Omental fat pad (tissue), 4 donors: Measurements from ENCODE around the gene RIPOR2. TPM values are rescaled to one million over a fixed set of nuclear protein-coding genes. Genes with fewer than 3 reads are reported as not detected.
"Not testable (repeated sequence)": the region's sequence is repeated elsewhere in the genome, so short reads cannot be mapped to it uniquely, and the experiment has no call there.

Experiments used
- ATAC-seq: fragments of 150-250 bp; one replicate; pipeline ENCODE4 v1.9.1; 2016; ENCODE audit warnings: mild to moderate bottlenecking, moderate library complexity; ENCODE audit not compliant: low FRiP score
- DNase-seq: peaks from one replicate; pipeline ENCODE4 v3.0.0-alpha.2; 2019; ENCODE audit warnings: low spot score
- CTCF ChIP-seq, 3 donors: fragments of 450-650 bp; IDR thresholded peaks; one replicate each; pipeline ENCODE4 v1.5.1; 2016 to 2017; ENCODE audit warnings: antibody characterized with exemption in 3 of 3, mild to moderate bottlenecking in 3 of 3, moderate library complexity in 2 of 3
- total RNA-seq, 4 donors: library from RNA; depleted of rRNA; stranded (reverse); fragments of >200 nt; gene quantifications; one replicate each; pipeline ENCODE4 v1.1.0, GENCODE V29; 2016

RIPOR2 gene
- total RNA-seq, 4 donors from 2014 or later: 13.9 to 75.0 (median 15.0) TPM

DNA sequence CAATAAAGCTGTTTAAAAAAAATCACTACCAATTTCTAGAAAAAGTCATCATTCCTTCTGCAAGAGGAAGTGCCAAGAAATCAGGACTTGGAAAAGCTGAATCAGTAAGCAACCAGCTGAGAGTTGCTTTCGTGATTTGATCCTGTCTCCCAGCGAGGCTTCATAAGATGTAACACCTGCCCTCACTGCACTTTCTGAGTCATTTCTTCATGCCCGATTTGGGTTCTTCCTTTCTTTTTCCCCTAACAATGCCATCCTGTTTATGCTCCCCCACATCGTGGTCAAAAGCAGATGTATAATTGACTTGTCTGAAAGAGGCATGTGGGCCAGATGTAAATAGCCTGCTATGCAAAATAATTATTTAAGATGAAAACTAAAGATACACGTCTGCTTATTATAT lies 52.1 kb downstream of the RIPOR2 start:
- ATAC-seq (no peak), DNase-seq (no peak)
- TF ChIP-seq CTCF (IDR thresholded peaks at IDR 0.05): no peak

- TF ChIP-seq CTCF (IDR thresholded peaks at IDR 0.05): no peak
- DNase-seq (no peak), ATAC-seq (no peak)
Measured at GRCh38 chr6:24882835-24883555, 52.8 kb downstream of the RIPOR2 start.

GRCh38 chr6:24882295-24882694 lies 53.5 kb downstream of the RIPOR2 start:
- DNase-seq (no peak), ATAC-seq (no peak)
- TF ChIP-seq CTCF (IDR thresholded peaks at IDR 0.05): no peak

DNA sequence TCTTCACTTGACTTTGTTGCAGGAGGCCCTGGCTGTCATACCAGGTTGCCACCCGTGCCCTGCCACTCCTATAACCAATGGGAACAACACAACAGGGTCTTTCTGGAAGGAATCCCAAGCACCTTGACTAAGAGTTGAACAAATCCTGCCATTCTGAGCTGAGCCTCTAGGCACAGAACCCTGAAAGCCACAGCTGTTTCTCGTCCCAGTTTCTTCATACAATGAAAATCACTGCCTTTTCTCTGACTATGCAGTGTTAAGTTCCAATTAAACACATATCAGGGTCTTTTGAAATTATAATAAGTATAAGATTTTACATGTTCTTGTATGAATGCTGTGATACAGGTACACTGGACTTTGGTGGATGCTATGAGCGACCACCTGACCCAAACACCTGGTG lies 54.4 kb downstream of the RIPOR2 start:
- ATAC-seq (no peak), DNase-seq (no peak)
- TF ChIP-seq CTCF (IDR thresholded peaks at IDR 0.05): no peak

DNA sequence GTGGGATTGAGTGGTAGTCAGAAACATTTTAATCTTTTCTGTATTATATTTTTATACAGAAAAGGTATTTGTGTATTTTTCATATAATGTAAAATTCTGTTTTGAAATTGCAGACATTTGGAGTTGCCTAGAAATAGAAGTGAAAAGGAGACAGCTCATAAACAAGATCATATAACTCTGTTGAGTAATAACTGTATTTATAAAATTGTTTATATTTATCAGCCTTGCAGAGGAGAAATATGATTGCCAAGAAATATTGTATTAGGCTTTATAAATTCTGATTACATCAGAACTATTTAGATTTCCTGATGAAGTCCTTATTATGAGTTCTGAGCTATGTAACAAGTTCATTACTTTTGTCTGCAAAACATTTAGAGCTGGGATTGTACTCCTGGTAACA lies 55.3 kb downstream of the RIPOR2 start:
- TF ChIP-seq CTCF (IDR thresholded peaks at IDR 0.05): no peak
- ATAC-seq (no peak), DNase-seq (no peak)

GRCh38 chr6:24879351-24879750 lies 56.4 kb downstream of the RIPOR2 start:
- no peak for TF ChIP-seq CTCF (IDR thresholded peaks at IDR 0.05)
- DNase-seq (no peak), ATAC-seq (no peak)

- not testable (repeated sequence) for DNase-seq, ATAC-seq
Measured at GRCh38 chr6:24877747-24878146, 58.0 kb downstream of the RIPOR2 start.
